ENCODE results near the gene RCOR1.

The RCOR1 gene

GRCh38 chr14:102726191-102726949 lies 133.9 kb downstream of the RCOR1 start:
- no peak overlapping the region for H3K4me3 ChIP-seq (ENCODE audit: low read depth in 1 of 2, low read length in 1 of 2)
- no peaks in the 10 kb centered on the region for H3K27me3 ChIP-seq
- no peak for TF ChIP-seq CTCF (IDR thresholded peaks at IDR 0.05)
- peaks cover 98% of the 10 kb centered on the region for H3K36me3 ChIP-seq
- H3K4me1 ChIP-seq (ENCODE audit: control insufficient read depth in 1 of 2, insufficient read depth in 1 of 2, low read depth in 1 of 2, low read length in 1 of 2), result peaks cover 0 to 6% of the 10 kb centered on the region in 2 experiments
- H3K9me3 ChIP-seq, result no peaks in the 10 kb centered on the region
- no peak overlapping the region for H3K27ac ChIP-seq

- H3K27me3 ChIP-seq, result no peaks in the 10 kb centered on the region
- peaks cover 97% of the 10 kb centered on the region for H3K36me3 ChIP-seq
- no peak overlapping the region for H3K27ac ChIP-seq
- H3K4me3 ChIP-seq (ENCODE audit: low read depth in 1 of 2, low read length in 1 of 2), result no peak overlapping the region
- peaks cover 0 to 6% of the 10 kb centered on the region in 2 experiments for H3K4me1 ChIP-seq (ENCODE audit: control insufficient read depth in 1 of 2, insufficient read depth in 1 of 2, low read depth in 1 of 2, low read length in 1 of 2)
- TF ChIP-seq CTCF (IDR thresholded peaks at IDR 0.05), result no peak
- no peaks in the 10 kb centered on the region for H3K9me3 ChIP-seq
Measured at GRCh38 chr14:102727336-102728095, 135.1 kb downstream of the RCOR1 start.

- Histone ChIP-seq H3K9me3 (no peaks in the 10 kb centered on the region), H3K27me3 (no peaks in the 10 kb centered on the region), H3K4me1 (ENCODE audit: control insufficient read depth in 1 of 2, insufficient read depth in 1 of 2, low read depth in 1 of 2, low read length in 1 of 2) (peaks cover 0 to 6% of the 10 kb centered on the region in 2 experiments), H3K36me3 (peaks cover 96% of the 10 kb centered on the region), H3K27ac (peak overlapping the region; percentile 15), H3K4me3 (ENCODE audit: low read depth in 1 of 2, low read length in 1 of 2) (no peak overlapping the region)
- no peak for TF ChIP-seq CTCF (IDR thresholded peaks at IDR 0.05)
Measured at GRCh38 chr14:102728501-102728900, 136.1 kb downstream of the RCOR1 start.

- no peak for TF ChIP-seq CTCF (IDR thresholded peaks at IDR 0.05)
- Histone ChIP-seq H3K27ac (peak overlapping the region; percentile 48), H3K9me3 (no peaks in the 10 kb centered on the region), H3K36me3 (peaks cover 96% of the 10 kb centered on the region), H3K4me1 (ENCODE audit: control insufficient read depth in 1 of 2, insufficient read depth in 1 of 2, low read depth in 1 of 2, low read length in 1 of 2) (peaks cover 0 to 6% of the 10 kb centered on the region in 2 experiments), H3K4me3 (ENCODE audit: low read depth in 1 of 2, low read length in 1 of 2) (no peak overlapping the region), H3K27me3 (no peaks in the 10 kb centered on the region)
Measured at GRCh38 chr14:102729268-102729667, 136.8 kb downstream of the RCOR1 start.

GRCh38 chr14:102729825-102730224 lies 137.4 kb downstream of the RCOR1 start:
- peak overlapping the region; percentile 48 for H3K27ac ChIP-seq
- no peak for TF ChIP-seq CTCF (IDR thresholded peaks at IDR 0.05)
- no peaks in the 10 kb centered on the region for H3K27me3 ChIP-seq
- H3K36me3 ChIP-seq, result peaks cover 96% of the 10 kb centered on the region
- H3K9me3 ChIP-seq, result no peaks in the 10 kb centered on the region
- H3K4me3 ChIP-seq (ENCODE audit: low read depth in 1 of 2, low read length in 1 of 2), result no peak overlapping the region
- peaks cover 0 to 6% of the 10 kb centered on the region in 2 experiments for H3K4me1 ChIP-seq (ENCODE audit: control insufficient read depth in 1 of 2, insufficient read depth in 1 of 2, low read depth in 1 of 2, low read length in 1 of 2)

Data from neutrophil (primary cell).